OCI-LY3 (cell line): ENCODE measurements around the gene PTDSS2.
A peak's percentile ranks its signal among the peaks of the same experiment; 100 is the strongest.
"Not testable (repeated sequence)": the region's sequence is repeated elsewhere in the genome, so short reads cannot be mapped to it uniquely, and the experiment has no call there.

ENCODE experiments used
- H2AFZ ChIP-seq: fragments of 200-600, 300-600 bp; shearing (Covaris generic); 2 replicates; pipeline ENCODE4 v1.6.0; 2014; ENCODE audit warnings: antibody characterized with exemption, low read depth, low read length
- H3K27ac ChIP-seq: fragments of 200-600, 300-600 bp; sonication (generic); 2 replicates; pipeline ENCODE4 v1.5.1; 2014; ENCODE audit warnings: mild to moderate bottlenecking, low read length, moderate library complexity, mixed read lengths
- H3K27me3 ChIP-seq: fragments of 200-600, 300-600 bp; sonication (generic); 2 replicates; pipeline ENCODE4 v1.6.1; 2014; ENCODE audit warnings: low read depth, low read length, mixed read lengths
- H3K36me3 ChIP-seq: fragments of 200-600, 300-600 bp; sonication (generic); replicated peaks from 2 replicates; pipeline ENCODE3; 2014; ENCODE audit warnings: low read depth, low read length, mixed read lengths
- H3K4me1 ChIP-seq: fragments of 300-600, 200-600 bp; sonication (generic); 2 replicates; pipeline ENCODE4 v1.6.1; 2014; ENCODE audit warnings: low read length, mixed read lengths
- H3K4me2 ChIP-seq: fragments of 200-600, 300-600 bp; sonication (generic); 2 replicates; pipeline ENCODE4 v1.6.1; 2014; ENCODE audit warnings: low read length, mixed read lengths
- H3K4me3 ChIP-seq: fragments of 300-600, 200-600 bp; sonication (generic); 2 replicates; pipeline ENCODE4 v1.5.1; 2014; ENCODE audit warnings: antibody characterized with exemption, mild to moderate bottlenecking, low read length, moderate library complexity
- H3K79me2 ChIP-seq: fragments of 300-600, 200-600 bp; shearing (Covaris generic); 2 replicates; pipeline ENCODE4 v1.6.1; 2014; ENCODE audit warnings: mild to moderate bottlenecking, low read length, mixed read lengths
- H3K9ac ChIP-seq: fragments of 300-600, 200-600 bp; shearing (Covaris generic); 2 replicates; pipeline ENCODE4 v1.6.0; 2014; ENCODE audit warnings: mild to moderate bottlenecking, low read length, moderate library complexity
- H3K9me3 ChIP-seq: fragments of 200-600, 300-600 bp; shearing (Covaris generic); 2 replicates; pipeline ENCODE4 v1.6.1; 2014; ENCODE audit warnings: low read length, mixed read lengths; ENCODE audit not compliant: insufficient read depth
- H4K20me1 ChIP-seq: fragments of 200-600, 300-600 bp; sonication (generic); 2 replicates; pipeline ENCODE4 v1.6.1; 2016; ENCODE audit warnings: low read length, mixed read lengths; ENCODE audit not compliant: insufficient read depth
- EZH2phosphoT487 ChIP-seq: fragments of 200-600 bp; shearing (Covaris generic); IDR thresholded peaks from 2 replicates; pipeline ENCODE4 v1.6.1; 2018; ENCODE audit warnings: antibody characterized with exemption, mixed run types, low read depth
- TF ChIP-seq, protein P1 (sequence below): fragments of 200-600, 300-600 bp; sonication (generic); IDR thresholded peaks from 2 replicates; pipeline ENCODE4 v1.5.1; 2014; ENCODE audit warnings: antibody characterized with exemption, low read length, low read depth

The PTDSS2 gene

DNA sequence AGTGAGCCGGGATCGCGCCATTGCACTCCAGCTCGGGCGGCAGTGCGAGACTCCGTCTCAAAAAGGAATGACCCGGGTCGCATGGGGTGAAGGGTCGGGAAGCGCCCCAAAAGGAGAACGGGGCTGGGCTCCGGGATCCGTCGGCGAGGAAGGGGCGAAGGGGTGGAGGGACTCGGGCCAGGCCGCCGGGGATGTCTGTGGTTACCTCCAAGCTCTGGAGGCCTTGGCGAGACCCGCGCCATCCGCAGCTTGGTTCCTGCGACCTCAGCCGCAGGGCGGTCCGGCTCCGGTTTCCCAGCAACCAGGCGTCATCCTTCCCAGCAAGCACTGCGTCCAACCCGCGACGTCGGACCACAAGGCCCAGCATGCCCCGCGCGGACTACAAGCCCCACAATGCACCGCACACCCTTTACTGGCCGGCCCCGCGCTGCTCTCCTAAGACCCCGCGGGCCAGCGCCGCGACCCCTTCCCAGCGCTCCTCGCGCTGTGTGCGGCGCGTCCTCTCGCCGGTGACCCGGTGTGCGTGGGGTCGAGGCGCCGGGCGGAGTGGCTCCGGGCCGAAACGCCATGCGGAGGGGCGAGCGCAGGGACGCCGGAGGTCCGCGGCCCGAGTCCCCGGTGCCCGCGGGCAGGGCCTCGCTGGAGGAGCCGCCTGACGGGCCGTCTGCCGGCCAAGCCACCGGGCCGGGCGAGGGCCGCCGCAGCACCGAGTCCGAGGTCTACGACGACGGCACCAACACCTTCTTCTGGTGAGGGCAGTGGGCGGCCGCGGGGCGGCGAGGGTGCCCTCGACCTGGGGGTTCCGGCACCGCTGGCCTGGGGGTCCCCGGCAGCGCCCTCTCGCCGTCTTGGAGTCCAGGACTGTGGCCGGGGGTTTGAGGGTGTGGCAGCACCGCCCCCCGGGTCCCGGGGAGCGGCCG is at the start of gene PTDSS2:
Gene PTDSS2, plus strand, starts transcription at position 391 of the 920 bp plus-strand sequence. Its CDS starts 177 bp downstream, at position 568.
- no peak for TF ChIP-seq EZH2phosphoT487
- TF ChIP-seq, protein P1, sequence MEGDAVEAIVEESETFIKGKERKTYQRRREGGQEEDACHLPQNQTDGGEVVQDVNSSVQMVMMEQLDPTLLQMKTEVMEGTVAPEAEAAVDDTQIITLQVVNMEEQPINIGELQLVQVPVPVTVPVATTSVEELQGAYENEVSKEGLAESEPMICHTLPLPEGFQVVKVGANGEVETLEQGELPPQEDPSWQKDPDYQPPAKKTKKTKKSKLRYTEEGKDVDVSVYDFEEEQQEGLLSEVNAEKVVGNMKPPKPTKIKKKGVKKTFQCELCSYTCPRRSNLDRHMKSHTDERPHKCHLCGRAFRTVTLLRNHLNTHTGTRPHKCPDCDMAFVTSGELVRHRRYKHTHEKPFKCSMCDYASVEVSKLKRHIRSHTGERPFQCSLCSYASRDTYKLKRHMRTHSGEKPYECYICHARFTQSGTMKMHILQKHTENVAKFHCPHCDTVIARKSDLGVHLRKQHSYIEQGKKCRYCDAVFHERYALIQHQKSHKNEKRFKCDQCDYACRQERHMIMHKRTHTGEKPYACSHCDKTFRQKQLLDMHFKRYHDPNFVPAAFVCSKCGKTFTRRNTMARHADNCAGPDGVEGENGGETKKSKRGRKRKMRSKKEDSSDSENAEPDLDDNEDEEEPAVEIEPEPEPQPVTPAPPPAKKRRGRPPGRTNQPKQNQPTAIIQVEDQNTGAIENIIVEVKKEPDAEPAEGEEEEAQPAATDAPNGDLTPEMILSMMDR: no peak
- H3K79me2 ChIP-seq: peaks cover 50% of the 10 kb centered on the region
- peaks cover 20% of the 10 kb centered on the region for H3K4me1 ChIP-seq
- H3K27ac ChIP-seq: peak within 1 kb of the TSS; percentile 83
- peak within 1 kb of the TSS; percentile 79 for H3K4me2 ChIP-seq
- peak within 1 kb of the TSS; percentile 79 for H3K9ac ChIP-seq
- no peaks in the 10 kb centered on the region for H3K9me3 ChIP-seq
- H2AFZ ChIP-seq: peak within 1 kb of the TSS; percentile 64; the same call in 1 of the 2 replicates
- peak within 1 kb of the TSS; percentile 86 for H3K4me3 ChIP-seq
- H4K20me1 ChIP-seq: peaks cover 9% of the 10 kb centered on the region; the same call in 1 of the 2 replicates
- H3K27me3 ChIP-seq: no peaks in the 10 kb centered on the region
- H3K36me3 ChIP-seq: peaks cover 12% of the 10 kb centered on the region

DNA sequence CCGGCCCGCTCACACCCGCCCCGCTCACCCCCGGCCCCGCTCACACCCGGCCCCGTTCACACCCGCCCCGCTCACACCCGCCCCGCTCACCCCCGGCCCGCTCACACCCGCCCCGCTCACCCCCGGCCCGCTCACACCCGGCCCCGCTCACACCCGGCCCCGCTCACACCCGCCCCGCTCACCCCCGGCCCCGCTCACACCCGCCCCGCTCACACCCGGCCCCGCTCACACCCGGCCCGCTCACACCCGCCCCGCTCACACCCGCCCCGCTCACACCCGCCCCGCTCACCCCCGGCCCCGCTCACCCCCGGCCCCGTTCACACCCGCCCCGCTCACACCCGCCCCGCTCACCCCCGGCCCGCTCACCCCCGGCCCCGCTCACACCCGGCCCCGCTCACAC is 48.9 kb upstream of the PTDSS2 start:
- not testable (repeated sequence) for H3K79me2 ChIP-seq, H4K20me1 ChIP-seq, H3K4me2 ChIP-seq, H3K27me3 ChIP-seq, H3K27ac ChIP-seq, H2AFZ ChIP-seq, H3K4me1 ChIP-seq, H3K4me3 ChIP-seq, H3K36me3 ChIP-seq, H3K9me3 ChIP-seq, H3K9ac ChIP-seq

DNA sequence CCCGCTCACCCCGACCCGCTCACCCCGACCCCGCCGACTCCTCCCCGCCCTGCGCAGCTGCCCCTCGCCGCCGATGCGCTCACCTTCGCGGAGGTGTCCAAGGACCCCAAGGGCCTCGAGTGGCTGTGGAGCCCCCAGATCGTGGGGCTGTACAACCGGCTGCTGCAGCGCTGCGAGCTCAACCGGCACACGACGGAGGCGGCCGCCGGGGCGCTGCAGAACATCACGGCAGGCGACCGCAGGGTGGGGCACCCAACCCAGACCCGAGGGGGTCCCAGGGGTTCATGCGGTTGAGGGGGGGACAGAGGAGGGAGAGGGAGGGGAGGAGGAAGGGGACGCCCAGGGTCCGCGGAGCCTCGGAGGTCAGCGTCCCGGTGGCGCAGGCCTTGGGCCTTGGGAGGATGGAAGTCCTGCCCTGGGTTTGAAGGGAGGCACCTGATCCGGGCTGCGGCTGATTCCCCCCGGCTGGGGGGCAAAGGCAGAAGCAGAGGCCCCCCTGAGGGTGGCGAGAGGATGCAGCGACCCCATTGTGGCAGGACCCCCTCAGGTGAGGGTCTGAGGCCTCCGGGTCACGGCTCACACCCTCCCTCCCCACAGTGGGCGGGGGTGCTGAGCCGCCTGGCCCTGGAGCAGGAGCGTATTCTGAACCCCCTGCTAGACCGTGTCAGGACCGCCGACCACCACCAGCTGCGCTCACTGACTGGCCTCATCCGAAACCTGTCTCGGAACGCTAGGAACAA is 46.9 kb upstream of the PTDSS2 start:
- Histone ChIP-seq H3K27ac (no peak overlapping the region), H2AFZ (no peak overlapping the region), H3K79me2 (no peaks in the 10 kb centered on the region), H4K20me1 (no peaks in the 10 kb centered on the region), H3K9ac (no peak overlapping the region), H3K36me3 (no peaks in the 10 kb centered on the region), H3K4me1 (no peaks in the 10 kb centered on the region), H3K4me2 (no peak overlapping the region), H3K9me3 (no peaks in the 10 kb centered on the region), H3K27me3 (no peaks in the 10 kb centered on the region), H3K4me3 (no peak overlapping the region)
- no peak for TF ChIP-seq EZH2phosphoT487
- TF ChIP-seq, protein P1: no peak

DNA sequence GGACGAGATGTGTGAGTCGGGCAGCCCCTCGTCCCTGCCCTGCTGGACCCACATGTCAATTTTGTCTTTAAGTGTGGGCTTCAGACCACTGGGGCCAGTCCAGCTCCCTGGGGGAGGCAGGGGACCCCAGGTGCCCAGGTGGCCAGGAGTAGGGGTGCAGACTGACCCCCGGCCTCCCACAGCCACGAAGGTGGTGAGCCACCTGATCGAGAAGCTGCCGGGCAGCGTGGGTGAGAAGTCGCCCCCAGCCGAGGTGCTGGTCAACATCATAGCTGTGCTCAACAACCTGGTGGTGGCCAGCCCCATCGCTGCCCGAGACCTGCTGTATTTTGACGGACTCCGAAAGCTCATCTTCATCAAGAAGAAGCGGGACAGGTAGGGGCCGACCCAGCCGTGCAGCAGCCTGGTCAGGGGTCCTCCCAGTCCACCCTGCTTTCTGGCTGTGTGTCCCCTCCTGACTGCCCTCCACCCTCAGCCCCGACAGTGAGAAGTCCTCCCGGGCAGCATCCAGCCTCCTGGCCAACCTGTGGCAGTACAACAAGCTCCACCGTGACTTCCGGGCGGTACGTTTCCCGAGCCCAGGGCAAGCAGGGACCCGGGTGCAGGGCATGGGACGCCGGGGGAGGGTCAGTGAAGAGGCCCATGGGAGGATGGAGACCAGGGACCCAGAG is 46.2 kb upstream of the PTDSS2 start:
- no peaks in the 10 kb centered on the region for H3K9me3 ChIP-seq
- H3K4me3 ChIP-seq: no peak overlapping the region
- no peak overlapping the region for H3K9ac ChIP-seq
- no peaks in the 10 kb centered on the region for H3K79me2 ChIP-seq
- H3K4me2 ChIP-seq: no peak overlapping the region
- no peak overlapping the region for H2AFZ ChIP-seq
- no peaks in the 10 kb centered on the region for H3K36me3 ChIP-seq
- H3K4me1 ChIP-seq: no peaks in the 10 kb centered on the region
- no peak for TF ChIP-seq EZH2phosphoT487
- TF ChIP-seq, protein P1: no peak
- H4K20me1 ChIP-seq: no peaks in the 10 kb centered on the region
- H3K27ac ChIP-seq: no peak overlapping the region
- no peaks in the 10 kb centered on the region for H3K27me3 ChIP-seq
